ENCODE measurements around the gene BCL2A1.

The BCL2A1 gene

GRCh38 chr15:79960502-79961212, 10.3 kb downstream of the BCL2A1 start:
- Histone ChIP-seq H4K91ac (ENCODE audit: low read depth, low read length, poor library complexity) (no peak overlapping the region), H3K4ac (ENCODE audit: low read length) (no peak overlapping the region), H3K9ac (ENCODE audit: low read depth, low read length, poor library complexity) (no peak overlapping the region), H3K27me3 (ENCODE audit: control insufficient read depth in 3 of 3, insufficient read depth in 3 of 3, low read depth in 1 of 3, low read length in 3 of 3) (no peaks in the 10 kb centered on the region), H3K4me3 (ENCODE audit: low read length in 2 of 2) (no peak overlapping the region), H2AK5ac (ENCODE audit: low read depth, low read length) (no peak overlapping the region), H2BK5ac (ENCODE audit: low read length) (no peak overlapping the region), H3K36me3 (replicated peaks in 1 of 2; ENCODE audit: control insufficient read depth in 2 of 2, insufficient read depth in 2 of 2, low read length in 2 of 2) (no peaks in the 10 kb centered on the region), H2BK12ac (ENCODE audit: low read length) (no peak overlapping the region), H2BK15ac (ENCODE audit: low read length) (no peak overlapping the region), H3K79me1 (ENCODE audit: low read depth, low read length) (no peaks in the 10 kb centered on the region), H3K9me3 (replicated peaks in 1 of 2; ENCODE audit: control insufficient read depth in 2 of 2, insufficient read depth in 1 of 2, low read depth in 1 of 2, low read length in 2 of 2) (no peaks in the 10 kb centered on the region), H3K27ac (replicated peaks; ENCODE audit: low read length) (no peak overlapping the region), H3K18ac (ENCODE audit: low read length) (no peak overlapping the region), H2AFZ (ENCODE audit: low read length) (no peak overlapping the region), H4K8ac (ENCODE audit: low read depth, low read length) (no peak overlapping the region), H2BK120ac (ENCODE audit: low read depth, low read length) (no peak overlapping the region), H3K23ac (ENCODE audit: low read depth, low read length, poor library complexity) (no peak overlapping the region), H3K4me1 (ENCODE audit: control insufficient read depth in 2 of 2, insufficient read depth in 1 of 2, low read depth in 1 of 2, low read length in 2 of 2) (peaks cover 0 to 2% of the 10 kb centered on the region in 2 donors), H3K4me2 (ENCODE audit: insufficient read depth, low read length, poor library complexity, severe bottlenecking) (no peak overlapping the region), H3K14ac (ENCODE audit: low read length) (no peak overlapping the region)
- DNase-seq (ENCODE audit: low spot score): no peak
- WGBS, 2 donors (ENCODE audit: extremely low coverage in 2 of 2, insufficient read length in 2 of 2, insufficient replicate concordance in 1 of 2): 100% methylated on average over 1 of the region's 10 CpGs; no CpG with 5 or more reads in 1 of the 2 donors

GRCh38 chr15:79957741-79958140, 13.3 kb downstream of the BCL2A1 start:
- Histone ChIP-seq H3K9me3 (replicated peaks in 1 of 2; ENCODE audit: control insufficient read depth in 2 of 2, insufficient read depth in 1 of 2, low read depth in 1 of 2, low read length in 2 of 2) (no peaks in the 10 kb centered on the region), H3K27ac (replicated peaks; ENCODE audit: low read length) (no peak overlapping the region), H3K9ac (ENCODE audit: low read depth, low read length, poor library complexity) (no peak overlapping the region), H2BK5ac (ENCODE audit: low read length) (no peak overlapping the region), H3K4me3 (ENCODE audit: low read length in 2 of 2) (no peak overlapping the region), H3K36me3 (replicated peaks in 1 of 2; ENCODE audit: control insufficient read depth in 2 of 2, insufficient read depth in 2 of 2, low read length in 2 of 2) (no peaks in the 10 kb centered on the region), H3K23ac (ENCODE audit: low read depth, low read length, poor library complexity) (no peak overlapping the region), H3K14ac (ENCODE audit: low read length) (no peak overlapping the region), H3K18ac (ENCODE audit: low read length) (no peak overlapping the region), H3K4me2 (ENCODE audit: insufficient read depth, low read length, poor library complexity, severe bottlenecking) (no peak overlapping the region), H3K4me1 (ENCODE audit: control insufficient read depth in 2 of 2, insufficient read depth in 1 of 2, low read depth in 1 of 2, low read length in 2 of 2) (peaks cover 0 to 2% of the 10 kb centered on the region in 2 donors), H4K91ac (ENCODE audit: low read depth, low read length, poor library complexity) (no peak overlapping the region), H3K79me1 (ENCODE audit: low read depth, low read length) (no peaks in the 10 kb centered on the region), H2AK5ac (ENCODE audit: low read depth, low read length) (no peak overlapping the region), H3K4ac (ENCODE audit: low read length) (no peak overlapping the region), H2AFZ (ENCODE audit: low read length) (no peak overlapping the region), H4K8ac (ENCODE audit: low read depth, low read length) (no peak overlapping the region), H2BK120ac (ENCODE audit: low read depth, low read length) (no peak overlapping the region), H2BK12ac (ENCODE audit: low read length) (no peak overlapping the region), H3K27me3 (ENCODE audit: control insufficient read depth in 3 of 3, insufficient read depth in 3 of 3, low read depth in 1 of 3, low read length in 3 of 3) (peaks cover 0 to 4% (median 0%) of the 10 kb centered on the region in 3 experiments), H2BK15ac (ENCODE audit: low read length) (no peak overlapping the region)
- DNase-seq (ENCODE audit: low spot score): no peak

- H3K14ac ChIP-seq (ENCODE audit: low read length): no peak overlapping the region
- H2AFZ ChIP-seq (ENCODE audit: low read length): no peak overlapping the region
- H2BK5ac ChIP-seq (ENCODE audit: low read length): no peak overlapping the region
- no peaks in the 10 kb centered on the region for H3K79me1 ChIP-seq (ENCODE audit: low read depth, low read length)
- peaks cover 0 to 4% (median 0%) of the 10 kb centered on the region in 3 experiments for H3K27me3 ChIP-seq (ENCODE audit: control insufficient read depth in 3 of 3, insufficient read depth in 3 of 3, low read depth in 1 of 3, low read length in 3 of 3)
- no peak overlapping the region for H3K23ac ChIP-seq (ENCODE audit: low read depth, low read length, poor library complexity)
- no peak overlapping the region for H2AK5ac ChIP-seq (ENCODE audit: low read depth, low read length)
- H3K4ac ChIP-seq (ENCODE audit: low read length): no peak overlapping the region
- H2BK12ac ChIP-seq (ENCODE audit: low read length): no peak overlapping the region
- no peak for DNase-seq (ENCODE audit: low spot score)
- H3K4me3 ChIP-seq (ENCODE audit: low read length in 2 of 2): no peak overlapping the region
- peaks cover 0 to 2% of the 10 kb centered on the region in 2 donors for H3K4me1 ChIP-seq (ENCODE audit: control insufficient read depth in 2 of 2, insufficient read depth in 1 of 2, low read depth in 1 of 2, low read length in 2 of 2)
- H2BK120ac ChIP-seq (ENCODE audit: low read depth, low read length): no peak overlapping the region
- no peaks in the 10 kb centered on the region for H3K9me3 ChIP-seq (replicated peaks in 1 of 2; ENCODE audit: control insufficient read depth in 2 of 2, insufficient read depth in 1 of 2, low read depth in 1 of 2, low read length in 2 of 2)
- H3K4me2 ChIP-seq (ENCODE audit: insufficient read depth, low read length, poor library complexity, severe bottlenecking): no peak overlapping the region
- WGBS, 2 donors (ENCODE audit: extremely low coverage in 2 of 2, insufficient read length in 2 of 2, insufficient replicate concordance in 1 of 2): no CpG with 5 or more reads among the region's 4 CpGs
- H4K8ac ChIP-seq (ENCODE audit: low read depth, low read length): no peak overlapping the region
- no peak overlapping the region for H4K91ac ChIP-seq (ENCODE audit: low read depth, low read length, poor library complexity)
- H3K27ac ChIP-seq (replicated peaks; ENCODE audit: low read length): no peak overlapping the region
- no peak overlapping the region for H2BK15ac ChIP-seq (ENCODE audit: low read length)
- no peak overlapping the region for H3K18ac ChIP-seq (ENCODE audit: low read length)
- H3K36me3 ChIP-seq (replicated peaks in 1 of 2; ENCODE audit: control insufficient read depth in 2 of 2, insufficient read depth in 2 of 2, low read length in 2 of 2): no peaks in the 10 kb centered on the region
- H3K9ac ChIP-seq (ENCODE audit: low read depth, low read length, poor library complexity): no peak overlapping the region
Observed at GRCh38 chr15:79956354-79956939, 14.5 kb downstream of the BCL2A1 start.

GRCh38 chr15:79954661-79955060, 16.3 kb downstream of the BCL2A1 start:
- Histone ChIP-seq H2AK5ac (ENCODE audit: low read depth, low read length) (no peak overlapping the region), H3K9ac (ENCODE audit: low read depth, low read length, poor library complexity) (no peak overlapping the region), H2BK120ac (ENCODE audit: low read depth, low read length) (no peak overlapping the region), H3K36me3 (replicated peaks in 1 of 2; ENCODE audit: control insufficient read depth in 2 of 2, insufficient read depth in 2 of 2, low read length in 2 of 2) (no peaks in the 10 kb centered on the region), H2AFZ (ENCODE audit: low read length) (no peak overlapping the region), H4K91ac (ENCODE audit: low read depth, low read length, poor library complexity) (no peak overlapping the region), H3K4me2 (ENCODE audit: insufficient read depth, low read length, poor library complexity, severe bottlenecking) (no peak overlapping the region), H4K8ac (ENCODE audit: low read depth, low read length) (peak overlapping the region; percentile 43), H3K4ac (ENCODE audit: low read length) (no peak overlapping the region), H3K23ac (ENCODE audit: low read depth, low read length, poor library complexity) (no peak overlapping the region), H2BK15ac (ENCODE audit: low read length) (no peak overlapping the region), H3K9me3 (replicated peaks in 1 of 2; ENCODE audit: control insufficient read depth in 2 of 2, insufficient read depth in 1 of 2, low read depth in 1 of 2, low read length in 2 of 2) (no peaks in the 10 kb centered on the region), H3K18ac (ENCODE audit: low read length) (peak overlapping the region; percentile 83), H3K27me3 (ENCODE audit: control insufficient read depth in 3 of 3, insufficient read depth in 3 of 3, low read depth in 1 of 3, low read length in 3 of 3) (peaks cover 0 to 4% (median 0%) of the 10 kb centered on the region in 3 experiments), H3K4me1 (ENCODE audit: control insufficient read depth in 2 of 2, insufficient read depth in 1 of 2, low read depth in 1 of 2, low read length in 2 of 2) (no peaks in the 10 kb centered on the region), H3K4me3 (ENCODE audit: low read length in 2 of 2) (no peak overlapping the region), H3K14ac (ENCODE audit: low read length) (no peak overlapping the region), H3K79me1 (ENCODE audit: low read depth, low read length) (no peaks in the 10 kb centered on the region), H2BK12ac (ENCODE audit: low read length) (no peak overlapping the region), H3K27ac (replicated peaks; ENCODE audit: low read length) (no peak overlapping the region), H2BK5ac (ENCODE audit: low read length) (no peak overlapping the region)
- no peak for DNase-seq (ENCODE audit: low spot score)
- WGBS, 2 donors (ENCODE audit: extremely low coverage in 2 of 2, insufficient read length in 2 of 2, insufficient replicate concordance in 1 of 2): no CpG with 5 or more reads among the region's 2 CpGs

Data from neuronal stem cell (in vitro differentiated cells).